Non-pigmented ciliary epithelial cell (primary cell): ENCODE results near the gene TFPI2.

Source experiments
- DNase-seq: peaks from one replicate; pipeline ENCODE4 v3.0.0-alpha.2; 2010; ENCODE audit warnings: low read depth

Gene TFPI2

GRCh38 chr7:93858857-93859256 is 31.7 kb downstream of the TFPI2 start:
- no peak for DNase-seq

GRCh38 chr7:93856323-93856722 is 34.2 kb downstream of the TFPI2 start:
- no peak for DNase-seq

- DNase-seq, result no peak
These were observed 34.8 kb downstream of the TFPI2 start for GRCh38 chr7:93855797-93856196.

GRCh38 chr7:93854480-93854879 is 36.1 kb downstream of the TFPI2 start:
- DNase-seq, result no peak

- no peak for DNase-seq
These were observed 39.0 kb downstream of the TFPI2 start for GRCh38 chr7:93851536-93851935.

GRCh38 chr7:93843260-93843659 is 47.3 kb downstream of the TFPI2 start:
- DNase-seq, result no peak

GRCh38 chr7:93838966-93839365 is 51.6 kb downstream of the TFPI2 start:
- DNase-seq, result no peak

- no peak for DNase-seq
These were observed 53.3 kb downstream of the TFPI2 start for GRCh38 chr7:93837245-93837644.

- no peak for DNase-seq
These were observed 54.4 kb downstream of the TFPI2 start for GRCh38 chr7:93836116-93836515.

GRCh38 chr7:93835702-93836101 is 54.9 kb downstream of the TFPI2 start:
- DNase-seq, result no peak
